ACC112 (cell line): ENCODE measurements around the gene PAPSS1.

ENCODE experiments used
- H2AFZ ChIP-seq: fragments of 200-600 bp; sonication (generic); one replicate; pipeline ENCODE4 v1.6.0; 2017; ENCODE audit warnings: antibody characterized with exemption, low read length; ENCODE audit not compliant: unreplicated experiment
- H3K27ac ChIP-seq: fragments of 200-600 bp; sonication (generic); 2 replicates; pipeline ENCODE4 v1.5.1; 2014; ENCODE audit warnings: low read depth, mild to moderate bottlenecking, antibody characterized with exemption, low read length, moderate library complexity
- H3K27me3 ChIP-seq: fragments of 200-600 bp; sonication (generic); 2 replicates; pipeline ENCODE4 v1.6.1; 2014; ENCODE audit warnings: mild to moderate bottlenecking, antibody characterized with exemption, low read length, moderate library complexity, mixed read lengths; ENCODE audit not compliant: insufficient read depth
- H3K36me3 ChIP-seq: fragments of 200-600 bp; sonication (generic); 2 replicates; pipeline ENCODE4 v1.6.1; 2016; ENCODE audit warnings: mild to moderate bottlenecking, antibody characterized with exemption, low read length, moderate library complexity, mixed read lengths; ENCODE audit not compliant: insufficient read depth
- H3K4me1 ChIP-seq: fragments of 200-600 bp; sonication (generic); one replicate; pipeline ENCODE4 v1.6.1; 2016; ENCODE audit warnings: low read length, mixed read lengths; ENCODE audit not compliant: insufficient read depth, unreplicated experiment, control insufficient read depth
- H3K4me3 ChIP-seq: fragments of 200-600 bp; sonication (generic); 2 replicates; pipeline ENCODE4 v1.5.1; 2014; ENCODE audit warnings: mild to moderate bottlenecking, low read depth, low read length
- H3K79me2 ChIP-seq: fragments of 200-600 bp; sonication (generic); one replicate; pipeline ENCODE4 v1.6.0; 2016; ENCODE audit warnings: low read length; ENCODE audit not compliant: control insufficient read depth, unreplicated experiment, insufficient read depth

The PAPSS1 gene

GRCh38 chr4:107630185-107630705 is 89.8 kb downstream of the PAPSS1 start:
- H3K27me3 ChIP-seq, result no peaks in the 10 kb centered on the region
- no peak overlapping the region for H2AFZ ChIP-seq
- H3K27ac ChIP-seq, result no peak overlapping the region
- H3K79me2 ChIP-seq, result no peaks in the 10 kb centered on the region
- 0 out of 2 replicates have a peak, but pooled peaks cover 9% of the 10 kb centered on the region for H3K36me3 ChIP-seq
- H3K4me1 ChIP-seq, result no peaks in the 10 kb centered on the region
- no peak overlapping the region for H3K4me3 ChIP-seq

- Histone ChIP-seq H3K79me2 (no peaks in the 10 kb centered on the region), H3K27ac (no peak overlapping the region)
Observed at GRCh38 chr4:107629318-107629717, 90.7 kb downstream of the PAPSS1 start.

DNA sequence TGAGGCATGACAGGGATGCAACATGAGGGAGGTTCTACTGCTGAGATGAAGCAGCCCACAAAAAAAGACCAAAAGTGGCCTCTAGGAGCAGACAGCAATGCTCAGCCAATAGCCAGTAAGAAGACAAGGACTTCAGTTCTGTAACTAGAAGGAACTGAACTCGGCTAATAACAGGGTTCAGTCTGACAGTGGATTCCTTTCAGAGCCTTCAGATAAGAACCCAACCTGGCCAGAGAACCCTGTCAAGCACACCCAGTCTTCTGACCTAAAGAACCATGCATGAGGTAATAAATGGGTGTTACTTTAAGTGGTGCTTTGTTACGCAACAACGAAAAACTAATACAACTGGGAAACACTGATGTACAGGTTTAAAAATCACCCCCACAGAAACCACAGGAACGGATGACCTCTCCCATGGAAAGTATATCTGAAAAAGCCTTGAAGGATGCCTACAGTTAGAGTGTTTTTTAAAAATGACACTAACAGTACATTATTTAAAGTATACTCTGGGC is 94.6 kb downstream of the PAPSS1 start:
- Histone ChIP-seq H3K36me3 (peaks cover 4% of the 10 kb centered on the region; the same call in 1 of the 2 replicates), H3K4me3 (no peak overlapping the region), H3K4me1 (no peaks in the 10 kb centered on the region), H3K27ac (no peak overlapping the region), H3K27me3 (no peaks in the 10 kb centered on the region), H3K79me2 (no peaks in the 10 kb centered on the region), H2AFZ (no peak overlapping the region)

More at GRCh38 chr4:107629318-107629717, 90.7 kb downstream of the PAPSS1 start:
- H3K4me1 ChIP-seq, result no peaks in the 10 kb centered on the region
- no peak overlapping the region for H3K4me3 ChIP-seq
- no peaks in the 10 kb centered on the region for H3K27me3 ChIP-seq
- H3K36me3 ChIP-seq, result 0 out of 2 replicates have a peak, but pooled peaks cover 9% of the 10 kb centered on the region
- no peak overlapping the region for H2AFZ ChIP-seq

- no peaks in the 10 kb centered on the region for H3K79me2 ChIP-seq
- H3K36me3 ChIP-seq, result peaks cover 4% of the 10 kb centered on the region; the same call in 1 of the 2 replicates
- H2AFZ ChIP-seq, result no peak overlapping the region
- H3K4me1 ChIP-seq, result peaks cover 11% of the 10 kb centered on the region
- no peak overlapping the region for H3K27ac ChIP-seq
- H3K4me3 ChIP-seq, result no peak overlapping the region
- no peaks in the 10 kb centered on the region for H3K27me3 ChIP-seq
Observed at GRCh38 chr4:107624024-107624423, 96.0 kb downstream of the PAPSS1 start.

DNA sequence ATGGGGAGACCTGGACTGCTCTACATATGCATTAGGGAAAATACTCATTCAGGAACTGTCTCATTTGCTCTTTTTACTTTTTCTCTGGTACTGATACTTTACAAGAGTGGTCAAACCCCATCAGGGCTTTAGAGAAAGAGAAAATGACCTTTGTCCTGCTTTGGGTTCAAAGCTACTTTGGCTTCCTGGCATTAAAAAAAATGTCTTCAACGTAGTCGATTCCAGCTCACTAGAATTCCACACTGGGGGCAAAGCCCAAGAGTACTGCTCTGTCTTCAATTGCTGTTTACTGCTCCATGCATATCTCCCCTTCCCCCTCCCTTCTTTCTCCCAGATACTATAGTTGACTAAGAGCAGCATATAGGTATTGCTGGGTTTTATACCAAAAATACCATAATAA is 98.0 kb downstream of the PAPSS1 start:
- H3K4me1 ChIP-seq, result peaks cover 22% of the 10 kb centered on the region

DNA sequence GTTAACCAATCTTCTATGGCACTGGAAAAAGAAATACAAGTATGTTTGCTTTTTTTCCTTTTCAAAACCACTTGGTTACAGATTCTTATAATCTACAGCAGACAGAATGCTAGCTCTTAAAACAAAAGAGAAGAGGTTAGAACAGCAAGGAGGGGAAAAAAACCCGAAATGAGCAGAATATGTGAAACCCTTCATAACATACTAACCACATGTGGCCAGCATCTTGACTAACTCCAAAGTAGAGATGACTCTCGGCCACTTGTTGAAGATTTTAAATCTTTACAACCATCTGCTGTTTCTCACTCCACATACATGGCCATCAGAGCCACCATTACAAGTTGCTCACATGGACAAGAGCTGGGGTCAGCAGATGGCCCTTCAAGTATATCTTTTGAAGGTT is 100.3 kb downstream of the PAPSS1 start:
- Histone ChIP-seq H3K4me3 (peak overlapping the region; percentile 3; the same call in 1 of the 2 replicates), H3K27ac (peak overlapping the region; percentile 48), H3K36me3 (peaks cover 4% of the 10 kb centered on the region), H3K27me3 (no peaks in the 10 kb centered on the region), H3K4me1 (peaks cover 22% of the 10 kb centered on the region), H2AFZ (no peak overlapping the region), H3K79me2 (no peaks in the 10 kb centered on the region)

More for the DNA sequence above, 98.0 kb downstream of the PAPSS1 start:
- no peak overlapping the region for H2AFZ ChIP-seq
- H3K27ac ChIP-seq, result no peak overlapping the region
- no peaks in the 10 kb centered on the region for H3K79me2 ChIP-seq
- peaks cover 4% of the 10 kb centered on the region; the same call in 1 of the 2 replicates for H3K36me3 ChIP-seq
- H3K4me3 ChIP-seq, result no peak overlapping the region
- H3K27me3 ChIP-seq, result no peaks in the 10 kb centered on the region

- H3K79me2 ChIP-seq, result no peaks in the 10 kb centered on the region
- 0 out of 2 replicates have a peak overlapping the region, but pooled peaks have one; percentile 15 for H3K4me3 ChIP-seq
- no peak overlapping the region for H2AFZ ChIP-seq
- H3K27ac ChIP-seq, result peak overlapping the region; percentile 61
- no peaks in the 10 kb centered on the region for H3K27me3 ChIP-seq
- H3K36me3 ChIP-seq, result peaks cover 9% of the 10 kb centered on the region
- peaks cover 22% of the 10 kb centered on the region for H3K4me1 ChIP-seq
Observed at GRCh38 chr4:107619066-107619465, 101.0 kb downstream of the PAPSS1 start.

- H3K36me3 ChIP-seq, result peaks cover 8% of the 10 kb centered on the region
- H3K27me3 ChIP-seq, result no peaks in the 10 kb centered on the region
- H2AFZ ChIP-seq, result no peak overlapping the region
- H3K79me2 ChIP-seq, result no peaks in the 10 kb centered on the region
- peaks cover 22% of the 10 kb centered on the region for H3K4me1 ChIP-seq
- H3K27ac ChIP-seq, result peak overlapping the region; percentile 61
- 0 out of 2 replicates have a peak overlapping the region, but pooled peaks have one; percentile 15 for H3K4me3 ChIP-seq
Observed at GRCh38 chr4:107618656-107619055, 101.4 kb downstream of the PAPSS1 start.

DNA sequence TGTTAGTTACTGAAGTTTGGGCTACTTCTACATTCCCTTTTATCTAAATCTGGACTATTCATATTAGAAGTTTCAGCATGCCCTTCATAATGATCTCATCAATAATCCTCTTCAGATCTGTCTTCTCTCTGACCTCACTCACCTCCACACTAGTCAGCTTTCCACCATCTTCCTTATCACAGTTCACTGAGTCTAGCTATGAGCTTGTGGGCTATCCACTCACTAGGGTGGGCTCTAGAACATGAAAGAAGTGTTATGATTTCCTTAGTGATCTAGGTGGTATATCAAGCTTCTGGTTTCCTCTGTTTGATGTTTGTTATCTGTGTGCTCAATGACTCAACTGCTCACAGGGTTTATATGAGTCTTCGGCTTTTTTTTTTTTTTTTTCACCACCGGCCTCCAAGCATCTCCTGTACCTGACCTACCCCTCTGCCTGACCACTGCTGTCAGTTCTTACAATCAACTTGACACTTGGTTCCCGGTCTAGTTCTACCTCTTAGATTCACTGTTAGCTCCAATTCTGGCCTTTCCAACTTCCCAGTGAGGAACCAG is 103.1 kb downstream of the PAPSS1 start:
- Histone ChIP-seq H3K4me1 (peaks cover 22% of the 10 kb centered on the region), H3K4me3 (no peak overlapping the region), H3K36me3 (peaks cover 13% of the 10 kb centered on the region), H2AFZ (no peak overlapping the region), H3K79me2 (no peaks in the 10 kb centered on the region), H3K27me3 (no peaks in the 10 kb centered on the region), H3K27ac (no peak overlapping the region)

DNA sequence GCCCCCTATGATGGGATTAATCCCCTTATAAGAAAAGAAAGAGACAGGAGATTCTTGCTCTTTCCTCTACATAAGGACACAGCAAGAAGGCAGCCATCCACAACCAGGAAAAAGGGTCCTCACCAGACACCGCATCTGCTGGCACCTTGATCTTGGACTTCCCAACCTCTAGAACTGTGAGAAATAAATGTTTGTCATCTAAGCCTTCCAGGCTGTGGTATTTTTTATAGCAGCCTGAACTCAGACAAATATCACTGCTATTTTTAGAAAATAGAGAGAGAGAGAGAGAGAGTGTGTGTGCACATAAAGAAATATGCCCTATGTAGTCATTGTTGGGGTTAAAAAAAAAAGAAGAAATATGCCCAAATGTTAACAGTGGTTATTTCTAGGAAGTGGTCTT is 104.2 kb downstream of the PAPSS1 start:
- H3K4me3 ChIP-seq, result no peak overlapping the region
- H3K36me3 ChIP-seq, result peaks cover 13% of the 10 kb centered on the region
- no peaks in the 10 kb centered on the region for H3K27me3 ChIP-seq
- no peak overlapping the region for H3K27ac ChIP-seq
- no peaks in the 10 kb centered on the region for H3K79me2 ChIP-seq
- H3K4me1 ChIP-seq, result peaks cover 22% of the 10 kb centered on the region
- H2AFZ ChIP-seq, result no peak overlapping the region

DNA sequence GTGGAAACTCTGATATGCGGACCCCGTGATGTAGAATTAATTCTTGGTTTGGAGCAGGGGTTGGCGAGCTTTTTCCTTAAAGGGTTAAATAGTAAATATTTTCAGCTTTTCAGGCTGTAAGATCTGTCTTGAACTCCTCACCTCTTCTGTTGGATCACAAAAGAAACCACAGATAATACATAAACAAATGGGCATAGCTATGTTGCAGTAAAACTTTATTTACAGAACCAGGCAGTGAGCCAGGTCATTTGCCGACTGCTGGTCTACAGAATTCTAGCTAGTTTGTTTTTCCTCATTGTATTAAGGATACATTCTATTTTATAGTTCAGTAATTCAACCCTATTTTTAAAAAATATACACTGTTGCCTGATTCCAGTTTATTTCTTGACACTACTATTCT is 116.6 kb downstream of the PAPSS1 start:
- H3K27me3 ChIP-seq, result no peaks in the 10 kb centered on the region
- no peak overlapping the region for H3K27ac ChIP-seq
- H3K4me3 ChIP-seq, result no peak overlapping the region
- no peaks in the 10 kb centered on the region for H3K36me3 ChIP-seq
- no peak overlapping the region for H2AFZ ChIP-seq
- H3K4me1 ChIP-seq, result no peaks in the 10 kb centered on the region
- no peaks in the 10 kb centered on the region for H3K79me2 ChIP-seq
